IMR-90 (cell line): ENCODE measurements around the gene DOK6. TPM values are rescaled to one million over a fixed set of nuclear protein-coding genes. Genes with fewer than 3 reads are reported as not detected.

Experiments
- ATAC-seq: fragments of 200-7000 bp; cut with Tn5 transposase; 2 replicates; pipeline ENCODE4 v1.9.1; 2020; ENCODE audit warnings: low read depth, mild to moderate bottlenecking, moderate library complexity
- BruUV-seq: library from RNA; stranded (reverse); fragments of 400-500 nt; replicated peaks from 2 replicates; lab custom pipeline; 2021; lab: Mats Ljungman, UMichigan
- CTCF ChIA-PET: fragments of 300-600 bp; formaldehyde crosslinking; extraction: SDS; loops from one replicate; lab custom pipeline; 2021; ENCODE audit warnings: antibody characterized with exemption; lab: Yijun Ruan, JAX
- POLR2A ChIA-PET: fragments of 300-600 bp; sonication (Branson Sonifier 250); formaldehyde crosslinking; loops from one replicate; lab custom pipeline; 2022; ENCODE audit warnings: antibody characterized with exemption; ENCODE audit not compliant: unreplicated experiment; lab: Charles Lee
- DNase-seq: peaks from one replicate; pipeline ENCODE4 v3.0.0; 2013
- H2AFZ ChIP-seq: replicated peaks from 2 replicates; pipeline ENCODE3; 2013; ENCODE audit warnings: low read length, mild to moderate bottlenecking; ENCODE audit not compliant: poor library complexity
- H2AK5ac ChIP-seq: 2 replicates; pipeline ENCODE4 v1.6.1; 2013; ENCODE audit warnings: low read depth, low read length, inconsistent platforms
- H2AK9ac ChIP-seq: replicated peaks from 2 replicates; pipeline ENCODE3; 2013; ENCODE audit warnings: mild to moderate bottlenecking, low read depth, low read length, moderate library complexity; ENCODE audit not compliant: poor library complexity
- H2BK120ac ChIP-seq: 2 replicates; pipeline ENCODE4 v1.6.1; 2013; ENCODE audit warnings: low read depth, low read length, inconsistent platforms
- H2BK15ac ChIP-seq: 3 replicates; pipeline ENCODE4 v1.6.1; 2013; ENCODE audit warnings: low read depth, low read length, inconsistent platforms
- H2BK20ac ChIP-seq: 2 replicates; pipeline ENCODE4 v1.6.1; 2013; ENCODE audit warnings: low read depth, mild to moderate bottlenecking, inconsistent platforms, low read length, moderate library complexity
- H2BK5ac ChIP-seq: 2 replicates; pipeline ENCODE4 v1.6.1; 2013; ENCODE audit warnings: mild to moderate bottlenecking, low read depth, low read length, inconsistent platforms; ENCODE audit not compliant: poor library complexity, severe bottlenecking
- H3K14ac ChIP-seq: replicated peaks from 2 replicates; pipeline ENCODE4 v1.6.1; 2013; ENCODE audit warnings: low read depth, low read length, inconsistent platforms
- H3K18ac ChIP-seq: 2 replicates; pipeline ENCODE4 v1.6.1; 2013; ENCODE audit warnings: low read depth, low read length, control low read depth
- H3K23ac ChIP-seq: 2 replicates; pipeline ENCODE4 v1.6.1; 2013; ENCODE audit warnings: low read depth, low read length, inconsistent platforms
- H3K27ac ChIP-seq: 2 replicates; pipeline ENCODE4 v1.5.1; 2013; ENCODE audit warnings: mild to moderate bottlenecking, control low read depth, low read length; ENCODE audit not compliant: insufficient read depth
- H3K27me3 ChIP-seq: 2 replicates; pipeline ENCODE4 v1.6.1; 2013; ENCODE audit warnings: low read length; ENCODE audit not compliant: control insufficient read depth, insufficient read depth
- H3K36me3 ChIP-seq: 2 replicates; pipeline ENCODE4 v1.6.1; 2013; ENCODE audit warnings: low read length, mixed read lengths; ENCODE audit not compliant: control insufficient read depth, insufficient read depth
- H3K4ac ChIP-seq: 2 replicates; pipeline ENCODE4 v1.6.1; 2013; ENCODE audit warnings: low read depth, low read length, inconsistent platforms
- H3K4me1 ChIP-seq: 2 replicates; pipeline ENCODE4 v1.6.1; 2013; ENCODE audit warnings: low read length, mixed read lengths; ENCODE audit not compliant: control insufficient read depth, insufficient read depth
- H3K4me2 ChIP-seq: 2 replicates; pipeline ENCODE4 v1.6.1; 2013; ENCODE audit warnings: low read depth, mild to moderate bottlenecking, control low read depth, low read length, moderate library complexity
- H3K4me3 ChIP-seq: 2 replicates; pipeline ENCODE4 v1.5.1; 2013; ENCODE audit warnings: low read depth, mild to moderate bottlenecking, control low read depth, low read length, moderate library complexity; ENCODE audit not compliant: insufficient read depth
- H3K56ac ChIP-seq: 2 replicates; pipeline ENCODE4 v1.6.1; 2013; ENCODE audit warnings: low read length, inconsistent platforms; ENCODE audit not compliant: insufficient read depth; ENCODE audit errors: extremely low read depth
- H3K79me1 ChIP-seq, 2 experiments: 2 replicates each; pipeline ENCODE4 v1.6.1; 2013; ENCODE audit warnings: low read length in 2 of 2, inconsistent platforms in 1 of 2, low read depth in 1 of 2
- H3K9ac ChIP-seq: 2 replicates; pipeline ENCODE4 v1.6.1; 2013; ENCODE audit warnings: low read depth, low read length, control low read depth
- H3K9me1 ChIP-seq: 2 replicates; pipeline ENCODE4 v1.6.1; 2013; ENCODE audit warnings: low read length, inconsistent platforms; ENCODE audit not compliant: insufficient read depth
- H3K9me3 ChIP-seq: 2 replicates; pipeline ENCODE4 v1.6.1; 2013; ENCODE audit warnings: low read length; ENCODE audit not compliant: control insufficient read depth, insufficient read depth
- H4K20me1 ChIP-seq: 2 replicates; pipeline ENCODE4 v1.6.1; 2013; ENCODE audit warnings: low read length, inconsistent platforms; ENCODE audit not compliant: insufficient read depth
- H4K5ac ChIP-seq: 2 replicates; pipeline ENCODE4 v1.6.1; 2013; ENCODE audit warnings: mild to moderate bottlenecking, low read depth, low read length, control low read depth
- H4K8ac ChIP-seq, 2 experiments: 2 replicates each; pipeline ENCODE4 v1.6.1; 2013; ENCODE audit warnings: low read depth in 2 of 2, low read length in 2 of 2, control low read depth in 1 of 2, inconsistent platforms in 1 of 2
- H4K91ac ChIP-seq: 2 replicates; pipeline ENCODE4 v1.6.1; 2013; ENCODE audit warnings: low read depth, low read length, inconsistent platforms; ENCODE audit not compliant: insufficient read depth
- BHLHE40 ChIP-seq: fragments of 150-350 bp; IDR thresholded peaks from 2 replicates; pipeline ENCODE4 v1.6.1; 2016; ENCODE audit warnings: mild to moderate bottlenecking, low read depth, low read length
- MAFK ChIP-seq: IDR thresholded peaks from 2 replicates; pipeline ENCODE4 v1.6.1; 2012; ENCODE audit warnings: low read depth, low read length, improper control_type of control experiment
- MAZ ChIP-seq: IDR thresholded peaks from 2 replicates; pipeline ENCODE4 v1.6.1; 2012; ENCODE audit warnings: low read depth, mild to moderate bottlenecking, low read length, improper control_type of control experiment, moderate library complexity, borderline replicate concordance
- MXI1 ChIP-seq: IDR thresholded peaks from 2 replicates; pipeline ENCODE4 v1.6.1; 2012; ENCODE audit warnings: low read depth, mild to moderate bottlenecking, low read length, moderate library complexity, borderline replicate concordance
- SMC3 ChIP-seq: fragments of 150-350 bp; IDR thresholded peaks from 2 replicates; pipeline ENCODE4 v1.6.1; 2016; ENCODE audit warnings: low read depth, mild to moderate bottlenecking, antibody characterized with exemption, low read length, moderate library complexity
- WGBS, 2 experiments: methylation state at CpG; one replicate each; pipeline versions ENCODE4 v1.1.5 to v1.1.7; 2013; ENCODE audit warnings: missing lambda C conversion rate in 2 of 2; ENCODE audit not compliant: insufficient read length in 1 of 2; ENCODE audit errors: extremely low coverage in 2 of 2; 5-methylcytosine and 5-hydroxymethylcytosine counted together
- dilution Hi-C: fragments of 300-500 bp; cut with HindIII; formaldehyde crosslinking; loops from one replicate; pipeline ENCODE4 v1.14.3; 2018; ENCODE audit warnings: low sequenced_read_pairs; ENCODE audit not compliant: unreplicated experiment
- in situ Hi-C: fragments of 300-500 bp; cut with MboI; formaldehyde crosslinking; loops from 3 replicates; pipeline ENCODE4 v1.14.3; 2019; ENCODE audit warnings: low sequenced_read_pairs, inconsistent platforms, mixed read lengths
- intact Hi-C: fragments of 100-400 bp; cut with micrococcal nuclease; formaldehyde crosslinking; loops from 2 replicates; pipeline ENCODE4 v1.10.0; 2022
- polyA plus RNA-seq, 3 experiments: library from polyadenylated mRNA; depleted of rRNA; stranded (reverse); fragments of >200 nt; gene quantifications; 2 replicates each; pipeline ENCODE4 v1.2.3, GENCODE V29; 2012; ENCODE audit warnings: low replicate concordance in 1 of 3
- total RNA-seq: library from RNA; depleted of rRNA; stranded (reverse); fragments of >200 nt; gene quantifications from 2 replicates; pipeline ENCODE4 v1.2.3, GENCODE V29; 2012
- TF ChIP-seq, protein P1 (sequence below): fragments of 150-350 bp; IDR thresholded peaks from 2 replicates; pipeline ENCODE4 v1.6.1; 2017; ENCODE audit warnings: mild to moderate bottlenecking, antibody characterized with exemption, low read length, low read depth

The DOK6 gene
- total and polyA plus RNA-seq, 2 of the 4 experiments (the other 2 are of a cell fraction): 1.9 to 2.7 TPM

DNA sequence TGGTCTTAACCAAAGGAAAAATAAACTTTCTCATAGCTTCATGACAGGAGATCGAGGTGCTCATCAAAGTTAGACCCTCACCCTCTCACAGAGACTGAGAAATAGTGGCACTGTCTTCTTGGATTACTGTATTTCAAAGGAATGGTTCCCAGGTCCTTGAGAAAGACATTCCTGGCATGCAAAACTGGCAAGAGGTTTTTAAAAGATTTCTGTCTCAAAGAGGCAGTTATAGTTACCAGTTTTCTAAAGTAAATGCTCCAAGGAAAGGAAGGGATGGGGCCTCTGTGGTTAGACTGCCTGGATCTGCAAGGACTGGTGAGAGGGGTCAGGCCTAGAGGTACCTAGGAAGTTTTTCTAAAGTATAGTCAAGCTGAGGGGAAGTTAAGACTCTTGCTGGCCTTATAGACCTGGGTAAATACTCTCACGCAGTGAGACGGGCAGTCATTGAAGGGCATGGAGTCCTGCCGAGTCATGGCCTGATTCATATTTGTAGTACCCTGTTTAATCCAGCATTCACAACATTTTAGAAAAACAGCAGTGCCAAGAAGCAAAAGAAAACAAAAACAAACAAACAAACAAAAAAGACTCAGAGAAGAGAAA is 226.1 kb downstream of the DOK6 start:
- ATAC-seq (peak; percentile 68), DNase-seq (peak; percentile 4)
- Histone ChIP-seq H4K8ac (no peak overlapping the region), H3K9ac (no peak overlapping the region), H3K9me1 (no peaks in the 10 kb centered on the region), H2AK9ac (no peak overlapping the region), H3K14ac (no peak overlapping the region), H3K56ac (no peak overlapping the region), H4K20me1 (no peaks in the 10 kb centered on the region), H2AK5ac (no peak overlapping the region), H2BK120ac (no peak overlapping the region), H3K36me3 (no peaks in the 10 kb centered on the region), H3K4ac (no peak overlapping the region), H3K27me3 (no peaks in the 10 kb centered on the region), H3K9me3 (no peaks in the 10 kb centered on the region), H3K79me1 (no peaks in the 10 kb centered on the region), H3K23ac (no peak overlapping the region), H3K18ac (0 out of 2 replicates have a peak overlapping the region, but pooled peaks have one; percentile 16), H4K91ac (no peak overlapping the region), H2BK20ac (no peak overlapping the region), H3K4me2 (no peak overlapping the region), H4K5ac (no peak overlapping the region), H3K4me3 (no peak overlapping the region), H3K27ac (peak overlapping the region; percentile 13; the same call in 1 of the 2 replicates), H3K4me1 (0 out of 2 replicates have a peak, but pooled peaks cover 2% of the 10 kb centered on the region), H2BK15ac (no peak overlapping the region), H2AFZ (no peak overlapping the region), H2BK5ac (no peak overlapping the region)
- no CpG with 5 or more reads among the region's 4 CpGs for WGBS, 2 experiments
- CTCF ChIA-PET: no interaction called here
- POLR2A ChIA-PET: no interaction called here
- intact Hi-C loops: no loop called here
- TF ChIP-seq BHLHE40 (no peak), MXI1 (no peak), SMC3 (no peak), MAZ (no peak), MAFK (no peak)
- TF ChIP-seq, protein P1, sequence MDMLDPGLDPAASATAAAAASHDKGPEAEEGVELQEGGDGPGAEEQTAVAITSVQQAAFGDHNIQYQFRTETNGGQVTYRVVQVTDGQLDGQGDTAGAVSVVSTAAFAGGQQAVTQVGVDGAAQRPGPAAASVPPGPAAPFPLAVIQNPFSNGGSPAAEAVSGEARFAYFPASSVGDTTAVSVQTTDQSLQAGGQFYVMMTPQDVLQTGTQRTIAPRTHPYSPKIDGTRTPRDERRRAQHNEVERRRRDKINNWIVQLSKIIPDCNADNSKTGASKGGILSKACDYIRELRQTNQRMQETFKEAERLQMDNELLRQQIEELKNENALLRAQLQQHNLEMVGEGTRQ: no peak
- dilution Hi-C loops: no loop called here
- no TSS peak for BruUV-seq
- in situ Hi-C loops: no loop called here
